ENCODE measurements around the gene ARHGAP6.

The ARHGAP6 gene

DNA sequence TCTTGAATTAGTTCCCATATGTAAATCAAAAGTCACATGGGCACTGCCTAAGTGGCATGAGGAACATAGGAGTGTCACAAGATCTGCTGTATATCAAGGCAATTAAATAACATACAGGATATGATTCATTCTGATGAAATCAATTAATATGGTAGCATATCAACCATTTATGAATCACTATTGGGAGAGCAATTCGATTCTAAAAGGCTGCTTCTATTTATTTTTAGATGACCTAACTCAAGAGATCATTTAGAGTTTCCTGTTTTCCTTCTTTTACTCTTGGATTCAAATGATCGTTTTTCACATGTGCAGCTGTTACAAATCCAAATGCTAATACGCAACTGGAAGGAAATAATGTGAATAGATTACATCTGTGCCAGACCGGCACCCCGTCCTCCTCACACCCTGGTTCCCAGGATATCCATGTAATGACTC lies 472.7 kb downstream of the ARHGAP6 start:
- H3K9ac ChIP-seq (ENCODE audit: low read length in 5 of 5): no peak overlapping the region
- H3K36me3 ChIP-seq (ENCODE audit: control insufficient read depth in 5 of 5, insufficient read depth in 5 of 5, low read length in 5 of 5): no peaks in the 10 kb centered on the region
- peaks cover 0 to 2% (median 0%) of the 10 kb centered on the region in 5 donors for H3K27me3 ChIP-seq (ENCODE audit: control insufficient read depth in 5 of 5, insufficient read depth in 4 of 5, low read length in 5 of 5)
- H3K27ac ChIP-seq (ENCODE audit: low read depth, low read length): no peak overlapping the region
- H3K9me3 ChIP-seq (ENCODE audit: control insufficient read depth in 5 of 5, low read length in 5 of 5): no peaks in the 10 kb centered on the region
- peaks cover 0 to 10% (median 0%) of the 10 kb centered on the region in 5 donors for H3K4me1 ChIP-seq (ENCODE audit: control insufficient read depth in 5 of 5, insufficient read depth in 5 of 5, low read length in 5 of 5)
- no peak overlapping the region for H3K4me3 ChIP-seq (ENCODE audit: low read depth in 1 of 5, low read length in 5 of 5)

GRCh38 chrX:11190745-11191510 lies 474.8 kb downstream of the ARHGAP6 start:
- Histone ChIP-seq H3K9ac (ENCODE audit: low read length in 5 of 5) (no peak overlapping the region), H3K4me1 (ENCODE audit: control insufficient read depth in 5 of 5, insufficient read depth in 5 of 5, low read length in 5 of 5) (peaks cover 0 to 10% (median 0%) of the 10 kb centered on the region in 5 donors), H3K27me3 (ENCODE audit: control insufficient read depth in 5 of 5, insufficient read depth in 4 of 5, low read length in 5 of 5) (peaks cover 0 to 5% (median 2%) of the 10 kb centered on the region in 5 donors), H3K36me3 (ENCODE audit: control insufficient read depth in 5 of 5, insufficient read depth in 5 of 5, low read length in 5 of 5) (peaks cover 0 to 2% (median 0%) of the 10 kb centered on the region in 5 donors), H3K4me3 (ENCODE audit: low read depth in 1 of 5, low read length in 5 of 5) (no peak overlapping the region), H3K9me3 (ENCODE audit: control insufficient read depth in 5 of 5, low read length in 5 of 5) (no peaks in the 10 kb centered on the region), H3K27ac (ENCODE audit: low read depth, low read length) (no peak overlapping the region)

- H3K9ac ChIP-seq (ENCODE audit: low read length in 5 of 5): no peak overlapping the region
- H3K4me3 ChIP-seq (ENCODE audit: low read depth in 1 of 5, low read length in 5 of 5): no peak overlapping the region
- H3K27ac ChIP-seq (ENCODE audit: low read depth, low read length): no peak overlapping the region
- no peaks in the 10 kb centered on the region for H3K9me3 ChIP-seq (ENCODE audit: control insufficient read depth in 5 of 5, low read length in 5 of 5)
- H3K36me3 ChIP-seq (ENCODE audit: control insufficient read depth in 5 of 5, insufficient read depth in 5 of 5, low read length in 5 of 5): peaks cover 0 to 2% (median 0%) of the 10 kb centered on the region in 5 donors
- H3K27me3 ChIP-seq (ENCODE audit: control insufficient read depth in 5 of 5, insufficient read depth in 4 of 5, low read length in 5 of 5): peaks cover 0 to 5% (median 2%) of the 10 kb centered on the region in 5 donors
- H3K4me1 ChIP-seq (ENCODE audit: control insufficient read depth in 5 of 5, insufficient read depth in 5 of 5, low read length in 5 of 5): peaks cover 0 to 10% (median 0%) of the 10 kb centered on the region in 5 donors
Observed at GRCh38 chrX:11189097-11189496, 476.6 kb downstream of the ARHGAP6 start.

GRCh38 chrX:11188664-11189063 lies 477.1 kb downstream of the ARHGAP6 start:
- peaks cover 0 to 5% (median 2%) of the 10 kb centered on the region in 5 donors for H3K27me3 ChIP-seq (ENCODE audit: control insufficient read depth in 5 of 5, insufficient read depth in 4 of 5, low read length in 5 of 5)
- H3K9ac ChIP-seq (ENCODE audit: low read length in 5 of 5): no peak overlapping the region
- peaks cover 0 to 2% (median 0%) of the 10 kb centered on the region in 5 donors for H3K36me3 ChIP-seq (ENCODE audit: control insufficient read depth in 5 of 5, insufficient read depth in 5 of 5, low read length in 5 of 5)

GRCh38 chrX:11187001-11187400 lies 478.7 kb downstream of the ARHGAP6 start:
- H3K4me3 ChIP-seq (ENCODE audit: low read depth in 1 of 5, low read length in 5 of 5): no peak overlapping the region
- H3K27me3 ChIP-seq (ENCODE audit: control insufficient read depth in 5 of 5, insufficient read depth in 4 of 5, low read length in 5 of 5): peaks cover 0 to 5% (median 0%) of the 10 kb centered on the region in 5 donors
- peaks cover 0 to 2% (median 0%) of the 10 kb centered on the region in 5 donors for H3K36me3 ChIP-seq (ENCODE audit: control insufficient read depth in 5 of 5, insufficient read depth in 5 of 5, low read length in 5 of 5)
- H3K27ac ChIP-seq (ENCODE audit: low read depth, low read length): no peak overlapping the region
- no peaks in the 10 kb centered on the region for H3K4me1 ChIP-seq (ENCODE audit: control insufficient read depth in 5 of 5, insufficient read depth in 5 of 5, low read length in 5 of 5)
- H3K9ac ChIP-seq (ENCODE audit: low read length in 5 of 5): no peak overlapping the region
- no peaks in the 10 kb centered on the region for H3K9me3 ChIP-seq (ENCODE audit: control insufficient read depth in 5 of 5, low read length in 5 of 5)

More at GRCh38 chrX:11188664-11189063, 477.1 kb downstream of the ARHGAP6 start:
- no peak overlapping the region for H3K27ac ChIP-seq (ENCODE audit: low read depth, low read length)
- no peaks in the 10 kb centered on the region for H3K9me3 ChIP-seq (ENCODE audit: control insufficient read depth in 5 of 5, low read length in 5 of 5)
- H3K4me3 ChIP-seq (ENCODE audit: low read depth in 1 of 5, low read length in 5 of 5): no peak overlapping the region
- peaks cover 0 to 9% (median 0%) of the 10 kb centered on the region in 5 donors for H3K4me1 ChIP-seq (ENCODE audit: control insufficient read depth in 5 of 5, insufficient read depth in 5 of 5, low read length in 5 of 5)

GRCh38 chrX:11185861-11186260 lies 479.9 kb downstream of the ARHGAP6 start:
- H3K27ac ChIP-seq (ENCODE audit: low read depth, low read length): no peak overlapping the region
- H3K36me3 ChIP-seq (ENCODE audit: control insufficient read depth in 5 of 5, insufficient read depth in 5 of 5, low read length in 5 of 5): peaks cover 0 to 2% (median 0%) of the 10 kb centered on the region in 5 donors
- H3K4me1 ChIP-seq (ENCODE audit: control insufficient read depth in 5 of 5, insufficient read depth in 5 of 5, low read length in 5 of 5): no peaks in the 10 kb centered on the region
- H3K4me3 ChIP-seq (ENCODE audit: low read depth in 1 of 5, low read length in 5 of 5): no peak overlapping the region
- H3K9me3 ChIP-seq (ENCODE audit: control insufficient read depth in 5 of 5, low read length in 5 of 5): no peaks in the 10 kb centered on the region
- H3K9ac ChIP-seq (ENCODE audit: low read length in 5 of 5): no peak overlapping the region
- H3K27me3 ChIP-seq (ENCODE audit: control insufficient read depth in 5 of 5, insufficient read depth in 4 of 5, low read length in 5 of 5): peaks cover 0 to 5% (median 0%) of the 10 kb centered on the region in 5 donors

DNA sequence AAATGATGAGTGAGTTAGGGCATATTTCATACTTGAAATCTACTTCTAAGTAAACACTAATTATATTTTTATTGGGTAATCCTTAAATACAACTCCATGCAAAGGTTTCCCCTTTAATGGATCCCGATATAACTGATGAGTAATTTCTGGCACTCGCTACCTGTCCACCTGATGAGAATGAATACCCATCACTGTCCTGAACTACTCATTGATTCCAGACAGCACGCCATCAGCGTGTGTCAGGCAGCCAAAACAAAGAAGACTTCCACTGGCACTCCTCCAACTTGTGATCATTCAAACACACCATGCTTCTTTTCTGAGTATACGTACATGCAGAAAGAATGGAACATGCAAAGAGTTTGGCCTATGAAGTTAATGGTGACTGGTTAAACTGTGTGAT lies 485.1 kb downstream of the ARHGAP6 start:
- H3K9ac ChIP-seq (ENCODE audit: low read length in 5 of 5): no peak overlapping the region
- peaks cover 0 to 7% (median 0%) of the 10 kb centered on the region in 5 donors for H3K36me3 ChIP-seq (ENCODE audit: control insufficient read depth in 5 of 5, insufficient read depth in 5 of 5, low read length in 5 of 5)
- H3K9me3 ChIP-seq (ENCODE audit: control insufficient read depth in 5 of 5, low read length in 5 of 5): no peaks in the 10 kb centered on the region
- H3K27me3 ChIP-seq (ENCODE audit: control insufficient read depth in 5 of 5, insufficient read depth in 4 of 5, low read length in 5 of 5): peaks cover 0 to 5% (median 2%) of the 10 kb centered on the region in 5 donors
- no peak overlapping the region for H3K27ac ChIP-seq (ENCODE audit: low read depth, low read length)
- H3K4me3 ChIP-seq (ENCODE audit: low read depth in 1 of 5, low read length in 5 of 5): no peak overlapping the region
- peaks cover 0 to 8% (median 0%) of the 10 kb centered on the region in 5 donors for H3K4me1 ChIP-seq (ENCODE audit: control insufficient read depth in 5 of 5, insufficient read depth in 5 of 5, low read length in 5 of 5)

DNA sequence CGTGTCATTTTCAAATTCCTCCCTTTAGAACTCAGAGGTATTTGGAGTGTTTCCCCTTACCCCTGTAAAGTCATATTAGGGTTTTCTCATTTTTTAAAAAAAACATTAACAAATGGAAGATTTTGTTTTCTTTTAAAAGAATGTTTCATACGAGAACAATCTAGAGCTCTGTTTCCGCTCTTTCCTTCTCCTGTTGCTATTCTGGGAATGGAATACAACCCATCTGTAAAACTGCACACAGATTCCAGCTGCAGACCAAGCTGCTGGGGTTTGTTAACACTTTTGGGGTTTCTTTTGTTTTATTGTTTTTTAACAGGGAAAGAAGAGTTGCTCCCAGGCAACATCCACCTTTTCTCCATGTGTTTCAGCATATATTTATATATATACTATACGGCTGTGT lies 493.3 kb downstream of the ARHGAP6 start:
- Histone ChIP-seq H3K9me3 (ENCODE audit: control insufficient read depth in 5 of 5, low read length in 5 of 5) (no peaks in the 10 kb centered on the region), H3K27me3 (ENCODE audit: control insufficient read depth in 5 of 5, insufficient read depth in 4 of 5, low read length in 5 of 5) (peaks cover 0 to 13% (median 3%) of the 10 kb centered on the region in 5 donors), H3K4me1 (ENCODE audit: control insufficient read depth in 5 of 5, insufficient read depth in 5 of 5, low read length in 5 of 5) (peaks cover 0 to 4% (median 0%) of the 10 kb centered on the region in 5 donors), H3K36me3 (ENCODE audit: control insufficient read depth in 5 of 5, insufficient read depth in 5 of 5, low read length in 5 of 5) (no peaks in the 10 kb centered on the region), H3K9ac (ENCODE audit: low read length in 5 of 5) (no peak overlapping the region), H3K4me3 (ENCODE audit: low read depth in 1 of 5, low read length in 5 of 5) (no peak overlapping the region), H3K27ac (ENCODE audit: low read depth, low read length) (no peak overlapping the region)

- H3K9me3 ChIP-seq (ENCODE audit: control insufficient read depth in 5 of 5, low read length in 5 of 5): no peaks in the 10 kb centered on the region
- no peak overlapping the region for H3K27ac ChIP-seq (ENCODE audit: low read depth, low read length)
Observed at GRCh38 chrX:11171956-11172355, 493.8 kb downstream of the ARHGAP6 start.

GRCh38 chrX:11164433-11164832 lies 501.3 kb downstream of the ARHGAP6 start:
- Histone ChIP-seq H3K4me1 (ENCODE audit: control insufficient read depth in 5 of 5, insufficient read depth in 5 of 5, low read length in 5 of 5) (peaks cover 0 to 13% (median 3%) of the 10 kb centered on the region in 5 donors), H3K27ac (ENCODE audit: low read depth, low read length) (no peak overlapping the region)

More at GRCh38 chrX:11171956-11172355, 493.8 kb downstream of the ARHGAP6 start:
- Histone ChIP-seq H3K4me3 (ENCODE audit: low read depth in 1 of 5, low read length in 5 of 5) (no peak overlapping the region), H3K36me3 (ENCODE audit: control insufficient read depth in 5 of 5, insufficient read depth in 5 of 5, low read length in 5 of 5) (no peaks in the 10 kb centered on the region), H3K27me3 (ENCODE audit: control insufficient read depth in 5 of 5, insufficient read depth in 4 of 5, low read length in 5 of 5) (peaks cover 0 to 13% (median 3%) of the 10 kb centered on the region in 5 donors), H3K4me1 (ENCODE audit: control insufficient read depth in 5 of 5, insufficient read depth in 5 of 5, low read length in 5 of 5) (peaks cover 0 to 4% (median 0%) of the 10 kb centered on the region in 5 donors), H3K9ac (ENCODE audit: low read length in 5 of 5) (no peak overlapping the region)

More at GRCh38 chrX:11164433-11164832, 501.3 kb downstream of the ARHGAP6 start:
- Histone ChIP-seq H3K27me3 (ENCODE audit: control insufficient read depth in 5 of 5, insufficient read depth in 4 of 5, low read length in 5 of 5) (peaks cover 0 to 7% (median 2%) of the 10 kb centered on the region in 5 donors), H3K36me3 (ENCODE audit: control insufficient read depth in 5 of 5, insufficient read depth in 5 of 5, low read length in 5 of 5) (no peaks in the 10 kb centered on the region), H3K9me3 (ENCODE audit: control insufficient read depth in 5 of 5, low read length in 5 of 5) (no peaks in the 10 kb centered on the region), H3K4me3 (ENCODE audit: low read depth in 1 of 5, low read length in 5 of 5) (no peak overlapping the region), H3K9ac (ENCODE audit: low read length in 5 of 5) (no peak overlapping the region)
